ENCODE results near the gene SSBP3. TPM values are rescaled to one million over a fixed set of nuclear protein-coding genes. Genes with fewer than 3 reads are reported as not detected.
A peak's percentile ranks its signal among the peaks of the same experiment; 100 is the strongest.

Gene SSBP3
- total and polyA plus RNA-seq, 9 of the 15 experiments (the other 6 are each of a cell fraction or from before 2014, with no cell fraction given) = 8.7 to 108 (median 33.8) TPM

DNA sequence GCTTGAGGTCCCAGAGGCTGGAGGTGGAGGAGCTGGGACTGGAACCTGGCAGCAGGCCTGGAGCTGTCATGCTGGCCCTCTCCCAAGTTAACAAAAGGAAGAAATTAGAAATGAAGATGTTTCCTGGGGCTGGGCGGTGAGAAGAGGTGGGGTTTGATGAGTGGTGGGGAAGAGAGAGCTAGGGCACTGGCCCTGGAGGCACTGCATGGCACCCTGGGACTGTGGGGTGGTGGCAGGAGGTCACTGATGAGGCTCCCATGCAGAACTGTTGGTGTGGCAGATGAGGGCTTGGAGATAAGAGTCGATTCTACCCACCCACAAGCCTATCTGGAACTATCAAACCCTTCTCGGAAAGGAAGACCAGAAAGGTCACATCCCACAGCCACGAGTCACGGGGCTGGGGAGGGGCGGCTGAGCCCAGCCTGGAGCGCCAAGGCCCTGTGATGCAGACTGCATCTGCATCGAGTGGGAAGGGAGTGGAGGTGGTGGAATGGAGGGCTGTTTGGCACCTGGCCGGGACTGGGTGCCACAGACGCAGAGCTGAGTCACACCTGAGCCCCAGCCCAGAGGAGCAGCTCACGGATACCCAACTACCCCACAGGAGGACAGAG lies 176.8 kb downstream of the SSBP3 start (continued):
- TF ChIP-seq, protein P1, sequence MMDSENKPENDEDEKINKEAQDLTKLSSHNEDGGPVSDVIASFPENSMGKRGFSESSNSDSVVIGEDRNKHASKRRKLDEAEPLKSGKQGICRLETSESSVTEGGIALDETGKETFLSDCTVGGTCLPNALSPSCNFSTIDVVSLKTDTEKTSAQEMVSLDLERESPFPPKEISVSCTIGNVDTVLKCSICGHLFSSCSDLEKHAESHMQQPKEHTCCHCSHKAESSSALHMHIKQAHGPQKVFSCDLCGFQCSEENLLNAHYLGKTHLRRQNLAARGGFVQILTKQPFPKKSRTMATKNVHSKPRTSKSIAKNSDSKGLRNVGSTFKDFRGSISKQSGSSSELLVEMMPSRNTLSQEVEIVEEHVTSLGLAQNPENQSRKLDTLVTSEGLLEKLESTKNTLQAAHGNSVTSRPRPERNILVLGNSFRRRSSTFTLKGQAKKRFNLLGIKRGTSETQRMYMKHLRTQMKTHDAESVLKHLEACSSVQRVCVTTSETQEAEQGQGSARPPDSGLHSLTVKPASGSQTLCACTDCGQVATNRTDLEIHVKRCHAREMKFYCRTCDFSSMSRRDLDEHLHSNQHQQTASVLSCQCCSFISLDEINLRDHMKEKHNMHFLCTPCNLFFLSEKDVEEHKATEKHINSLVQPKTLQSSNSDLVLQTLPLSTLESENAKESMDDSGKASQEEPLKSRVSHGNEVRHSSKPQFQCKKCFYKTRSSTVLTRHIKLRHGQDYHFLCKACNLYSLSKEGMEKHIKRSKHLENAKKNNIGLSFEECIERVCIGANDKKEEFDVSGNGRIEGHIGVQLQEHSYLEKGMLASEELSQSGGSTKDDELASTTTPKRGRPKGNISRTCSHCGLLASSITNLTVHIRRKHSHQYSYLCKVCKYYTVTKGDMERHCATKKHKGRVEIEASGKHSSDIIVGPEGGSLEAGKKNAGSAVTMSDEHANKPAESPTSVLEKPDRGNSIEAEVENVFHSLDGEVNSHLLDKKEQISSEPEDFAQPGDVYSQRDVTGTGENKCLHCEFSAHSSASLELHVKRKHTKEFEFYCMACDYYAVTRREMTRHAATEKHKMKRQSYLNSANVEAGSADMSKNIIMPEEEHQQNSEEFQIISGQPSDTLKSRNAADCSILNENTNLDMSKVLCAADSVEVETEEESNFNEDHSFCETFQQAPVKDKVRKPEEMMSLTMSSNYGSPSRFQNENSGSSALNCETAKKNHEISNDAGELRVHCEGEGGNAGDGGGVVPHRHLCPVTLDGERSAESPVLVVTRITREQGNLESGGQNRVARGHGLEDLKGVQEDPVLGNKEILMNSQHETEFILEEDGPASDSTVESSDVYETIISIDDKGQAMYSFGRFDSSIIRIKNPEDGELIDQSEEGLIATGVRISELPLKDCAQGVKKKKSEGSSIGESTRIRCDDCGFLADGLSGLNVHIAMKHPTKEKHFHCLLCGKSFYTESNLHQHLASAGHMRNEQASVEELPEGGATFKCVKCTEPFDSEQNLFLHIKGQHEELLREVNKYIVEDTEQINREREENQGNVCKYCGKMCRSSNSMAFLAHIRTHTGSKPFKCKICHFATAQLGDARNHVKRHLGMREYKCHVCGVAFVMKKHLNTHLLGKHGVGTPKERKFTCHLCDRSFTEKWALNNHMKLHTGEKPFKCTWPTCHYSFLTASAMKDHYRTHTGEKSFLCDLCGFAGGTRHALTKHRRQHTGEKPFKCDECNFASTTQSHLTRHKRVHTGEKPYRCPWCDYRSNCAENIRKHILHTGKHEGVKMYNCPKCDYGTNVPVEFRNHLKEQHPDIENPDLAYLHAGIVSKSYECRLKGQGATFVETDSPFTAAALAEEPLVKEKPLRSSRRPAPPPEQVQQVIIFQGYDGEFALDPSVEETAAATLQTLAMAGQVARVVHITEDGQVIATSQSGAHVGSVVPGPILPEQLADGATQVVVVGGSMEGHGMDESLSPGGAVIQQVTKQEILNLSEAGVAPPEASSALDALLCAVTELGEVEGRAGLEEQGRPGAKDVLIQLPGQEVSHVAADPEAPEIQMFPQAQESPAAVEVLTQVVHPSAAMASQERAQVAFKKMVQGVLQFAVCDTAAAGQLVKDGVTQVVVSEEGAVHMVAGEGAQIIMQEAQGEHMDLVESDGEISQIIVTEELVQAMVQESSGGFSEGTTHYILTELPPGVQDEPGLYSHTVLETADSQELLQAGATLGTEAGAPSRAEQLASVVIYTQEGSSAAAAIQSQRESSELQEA (IDR thresholded peaks at IDR 0.05; ENCODE audit: low read depth) = no peak
- TF ChIP-seq SMC3 (conservative IDR thresholded peaks at IDR 0.05; ENCODE audit: insufficient read depth, low read depth, low read length) (no peak), ELF4 (CRISPR knock-in tag; IDR thresholded peaks at IDR 0.05) (0 out of 2 replicates have a peak, but pooled peaks have one; percentile 48)
